ENCODE measurements around the gene UBFD1. TPM values are rescaled to one million over a fixed set of nuclear protein-coding genes. Genes with fewer than 3 reads are reported as not detected.

UBFD1 gene
- total RNA-seq, 1 experiment from 2014 or later, result 89.6 TPM

GRCh38 chr16:23537390-23537789 lies 20.1 kb upstream of the UBFD1 start:
- intact Hi-C loops (cut with micrococcal nuclease), result loop anchor here (10.0 kb wide), 1 partner anchor 63 kb away; no protein-coding TSS in a partner anchor
- no peak for ATAC-seq
- DNase-seq (ENCODE audit: low read depth, low spot score), result no peak
- BruUV-seq (replicated peaks), result no TSS peak
- Histone ChIP-seq H3K36me3 (ENCODE audit: control insufficient read depth in 1 of 2, insufficient read depth in 2 of 2, low read length in 2 of 2) (peaks cover 20 to 26% of the 10 kb centered on the region in 2 experiments), H3K27ac (ENCODE audit: low read depth, low read length) (no peak overlapping the region), H3K27me3 (ENCODE audit: insufficient read depth, low read length) (no peaks in the 10 kb centered on the region), H3K9me3 (ENCODE audit: control insufficient read depth in 1 of 2, insufficient read depth in 1 of 2, low read depth in 1 of 2, low read length in 2 of 2) (no peaks in the 10 kb centered on the region), H3K4me1 (ENCODE audit: control insufficient read depth in 1 of 2, insufficient read depth in 2 of 2, low read length in 2 of 2) (peaks cover 7 to 17% of the 10 kb centered on the region in 2 experiments), H3K9ac (ENCODE audit: low read length) (no peak overlapping the region), H3K4me2 (ENCODE audit: low read length) (no peak overlapping the region), H3K4me3 (replicated peaks in 1 of 2; ENCODE audit: low read depth in 1 of 2, low read length in 2 of 2) (no peak overlapping the region), H2AFZ (ENCODE audit: low read depth, low read length, poor library complexity, severe bottlenecking) (no peak overlapping the region), H4K20me1 (ENCODE audit: insufficient read depth) (no peaks in the 10 kb centered on the region), H3K79me2 (ENCODE audit: insufficient read depth, low read length) (peaks cover 9% of the 10 kb centered on the region; the same call in 1 of the 2 replicates), H3K9me2 (ENCODE audit: insufficient read depth) (no peaks in the 10 kb centered on the region)
- CTCF ChIA-PET, result interaction anchor here (0.9 kb wide), 1 partner anchor 20 kb away, joined by 4 read pairs; the partner anchor contains the start of gene UBFD1
- TF ChIP-seq ZBTB33 (IDR thresholded peaks at IDR 0.05; ENCODE audit: extremely low read depth, insufficient replicate concordance, low read length) (no peak), SP1 (IDR thresholded peaks at IDR 0.05; ENCODE audit: low read depth) (no peak), JUND (IDR thresholded peaks at IDR 0.05) (no peak), FOSL1 (IDR thresholded peaks at IDR 0.05; ENCODE audit: low read depth) (no peak), ELF1 (IDR thresholded peaks at IDR 0.05; ENCODE audit: borderline replicate concordance, low read depth) (no peak), CBX3 (IDR thresholded peaks at IDR 0.05; ENCODE audit: low read depth) (no peak), CEBPB (IDR thresholded peaks at IDR 0.05; ENCODE audit: low read depth) (no peak), REST (IDR thresholded peaks at IDR 0.05; ENCODE audit: low read depth) (no peak), POLR2AphosphoS5 (IDR thresholded peaks at IDR 0.05; ENCODE audit: low read depth, low read length) (no peak), TCF7L2 (IDR thresholded peaks at IDR 0.05; ENCODE audit: borderline replicate concordance, extremely low read depth, insufficient read depth, insufficient read length) (no peak), SRF (IDR thresholded peaks at IDR 0.05; ENCODE audit: low read depth) (no peak)
- POLR2A ChIA-PET, result no interaction called here
- RAD21 ChIA-PET (ENCODE audit: low non-redundant PET in 1 of 2, low total read pairs in 2 of 2, uncharacterized antibody in 2 of 2, unreplicated experiment in 2 of 2), result no interaction called here

Measured in HCT116 (cell line).